ENCODE measurements around the gene NLRP9.

Gene NLRP9

DNA sequence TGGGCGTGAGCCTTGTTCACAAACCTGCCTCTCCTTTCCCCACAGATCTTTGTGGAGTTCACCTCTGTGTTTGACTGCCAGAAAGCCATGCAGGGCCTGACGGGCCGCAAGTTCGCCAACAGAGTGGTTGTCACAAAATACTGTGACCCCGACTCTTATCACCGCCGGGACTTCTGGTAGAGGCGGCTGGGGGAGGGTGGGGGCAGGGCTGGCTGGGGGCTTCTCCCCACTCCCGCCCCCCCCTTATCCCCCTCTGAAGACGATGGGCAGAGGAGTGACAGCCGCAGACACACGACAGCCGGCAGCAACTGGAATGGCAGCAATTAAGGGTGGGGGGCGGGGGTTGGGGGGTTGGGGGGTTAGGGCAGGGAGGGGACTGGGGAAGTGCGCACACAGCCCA is 64.3 kb downstream of the NLRP9 start:
- H3F3A ChIP-seq (ENCODE audit: control insufficient read depth, insufficient read depth), result peaks cover 46% of the 10 kb centered on the region
- no peak overlapping the region; the same call in 1 of the 2 replicates for H3K27ac ChIP-seq (ENCODE audit: low read depth, low read length)
- no peaks in the 10 kb centered on the region for H3K9me2 ChIP-seq (replicated peaks; ENCODE audit: control insufficient read depth, low read length)
- H3K4me1 ChIP-seq (ENCODE audit: control insufficient read depth, low read length), result peaks cover 60% of the 10 kb centered on the region
- peak overlapping the region; percentile 92 for H3K4me2 ChIP-seq (ENCODE audit: low read length)
- TF ChIP-seq EZH2phosphoT487 (IDR thresholded peaks at IDR 0.05; ENCODE audit: borderline replicate concordance, low read length), result no peak
- TF ChIP-seq, protein P1, sequence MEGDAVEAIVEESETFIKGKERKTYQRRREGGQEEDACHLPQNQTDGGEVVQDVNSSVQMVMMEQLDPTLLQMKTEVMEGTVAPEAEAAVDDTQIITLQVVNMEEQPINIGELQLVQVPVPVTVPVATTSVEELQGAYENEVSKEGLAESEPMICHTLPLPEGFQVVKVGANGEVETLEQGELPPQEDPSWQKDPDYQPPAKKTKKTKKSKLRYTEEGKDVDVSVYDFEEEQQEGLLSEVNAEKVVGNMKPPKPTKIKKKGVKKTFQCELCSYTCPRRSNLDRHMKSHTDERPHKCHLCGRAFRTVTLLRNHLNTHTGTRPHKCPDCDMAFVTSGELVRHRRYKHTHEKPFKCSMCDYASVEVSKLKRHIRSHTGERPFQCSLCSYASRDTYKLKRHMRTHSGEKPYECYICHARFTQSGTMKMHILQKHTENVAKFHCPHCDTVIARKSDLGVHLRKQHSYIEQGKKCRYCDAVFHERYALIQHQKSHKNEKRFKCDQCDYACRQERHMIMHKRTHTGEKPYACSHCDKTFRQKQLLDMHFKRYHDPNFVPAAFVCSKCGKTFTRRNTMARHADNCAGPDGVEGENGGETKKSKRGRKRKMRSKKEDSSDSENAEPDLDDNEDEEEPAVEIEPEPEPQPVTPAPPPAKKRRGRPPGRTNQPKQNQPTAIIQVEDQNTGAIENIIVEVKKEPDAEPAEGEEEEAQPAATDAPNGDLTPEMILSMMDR (IDR thresholded peaks at IDR 0.05; ENCODE audit: low read depth, low read length, poor library complexity, severe bottlenecking), result no peak
- no peaks in the 10 kb centered on the region for H3K9me3 ChIP-seq (ENCODE audit: control insufficient read depth, insufficient read depth, low read length)
- H4K20me1 ChIP-seq (ENCODE audit: control insufficient read depth, insufficient read depth, low read depth, low read length), result peaks cover 12% of the 10 kb centered on the region
- no peaks in the 10 kb centered on the region for H3K27me3 ChIP-seq (ENCODE audit: control insufficient read depth, low read length)
- peak overlapping the region; percentile 90; the same call in 1 of the 2 replicates for H3K4me3 ChIP-seq (ENCODE audit: low read length)
- peaks cover 84% of the 10 kb centered on the region for H3K36me3 ChIP-seq (ENCODE audit: control insufficient read depth, low read length)
- peaks cover 93% of the 10 kb centered on the region for H3K79me2 ChIP-seq (ENCODE audit: control insufficient read depth, low read length)

DNA sequence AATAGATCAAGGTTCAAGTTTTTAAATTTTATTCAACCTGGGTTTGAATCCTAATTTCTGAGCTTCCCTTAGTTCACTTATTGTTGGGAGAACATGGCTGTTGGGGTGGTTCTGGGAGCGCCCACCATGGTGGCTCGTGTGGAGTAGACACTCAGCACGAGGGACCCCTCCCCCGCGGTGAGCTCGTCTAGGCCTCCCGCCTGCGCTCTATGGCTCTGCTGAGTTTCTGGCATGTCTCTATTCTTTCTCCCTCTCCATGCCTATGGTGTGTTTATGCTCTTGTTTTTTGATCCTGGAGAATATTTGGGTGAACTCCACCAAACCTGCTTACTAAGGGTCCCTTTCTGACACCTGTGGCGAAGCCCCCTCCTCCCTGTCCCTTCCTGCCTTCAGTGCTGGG is 64.7 kb downstream of the NLRP9 start:
- Histone ChIP-seq H3K27me3 (ENCODE audit: control insufficient read depth, low read length) (no peaks in the 10 kb centered on the region), H3K4me3 (ENCODE audit: low read length) (no peak overlapping the region; the same call in 1 of the 2 replicates), H3K79me2 (ENCODE audit: control insufficient read depth, low read length) (peaks cover 93% of the 10 kb centered on the region), H3K9me3 (ENCODE audit: control insufficient read depth, insufficient read depth, low read length) (no peaks in the 10 kb centered on the region), H3K27ac (ENCODE audit: low read depth, low read length) (no peak overlapping the region; the same call in 1 of the 2 replicates), H3F3A (ENCODE audit: control insufficient read depth, insufficient read depth) (peaks cover 46% of the 10 kb centered on the region), H3K4me2 (ENCODE audit: low read length) (peak overlapping the region; percentile 34), H3K4me1 (ENCODE audit: control insufficient read depth, low read length) (peaks cover 56% of the 10 kb centered on the region), H3K9me2 (replicated peaks; ENCODE audit: control insufficient read depth, low read length) (no peaks in the 10 kb centered on the region), H3K36me3 (ENCODE audit: control insufficient read depth, low read length) (peaks cover 84% of the 10 kb centered on the region), H4K20me1 (ENCODE audit: control insufficient read depth, insufficient read depth, low read depth, low read length) (peaks cover 12% of the 10 kb centered on the region)
- TF ChIP-seq, protein P1 (IDR thresholded peaks at IDR 0.05; ENCODE audit: low read depth, low read length, poor library complexity, severe bottlenecking), result no peak
- no peak for TF ChIP-seq EZH2phosphoT487 (IDR thresholded peaks at IDR 0.05; ENCODE audit: borderline replicate concordance, low read length)

DNA sequence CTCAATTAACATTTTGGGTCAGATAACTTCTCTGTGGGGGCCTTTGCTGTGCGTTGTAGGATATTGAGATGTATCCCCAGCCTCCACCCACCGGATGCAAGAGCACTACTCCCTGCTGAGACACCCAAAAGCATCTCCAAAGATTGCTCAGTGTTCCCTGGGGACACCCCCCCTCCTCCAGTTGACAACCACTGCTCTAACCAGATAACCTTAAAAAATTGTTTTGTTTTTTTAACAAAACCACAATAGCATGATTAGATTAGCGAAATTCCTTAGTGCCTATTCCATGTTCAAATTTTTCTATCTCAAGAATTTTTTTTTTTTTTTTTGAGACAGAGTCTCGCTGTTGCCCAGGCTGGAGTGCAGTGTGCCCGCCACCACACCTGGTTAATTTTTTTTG is 65.8 kb downstream of the NLRP9 start:
- no peaks in the 10 kb centered on the region for H3K9me3 ChIP-seq (ENCODE audit: control insufficient read depth, insufficient read depth, low read length)
- no peaks in the 10 kb centered on the region for H3K27me3 ChIP-seq (ENCODE audit: control insufficient read depth, low read length)
- peaks cover 12% of the 10 kb centered on the region for H4K20me1 ChIP-seq (ENCODE audit: control insufficient read depth, insufficient read depth, low read depth, low read length)
- peaks cover 85% of the 10 kb centered on the region for H3K36me3 ChIP-seq (ENCODE audit: control insufficient read depth, low read length)
- H3K9me2 ChIP-seq (replicated peaks; ENCODE audit: control insufficient read depth, low read length), result no peaks in the 10 kb centered on the region
- H3K4me3 ChIP-seq (ENCODE audit: low read length), result no peak overlapping the region
- H3K79me2 ChIP-seq (ENCODE audit: control insufficient read depth, low read length), result peaks cover 93% of the 10 kb centered on the region
- H3F3A ChIP-seq (ENCODE audit: control insufficient read depth, insufficient read depth), result peaks cover 41% of the 10 kb centered on the region
- peak overlapping the region; percentile 6; the same call in 1 of the 2 replicates for H3K27ac ChIP-seq (ENCODE audit: low read depth, low read length)
- H3K4me1 ChIP-seq (ENCODE audit: control insufficient read depth, low read length), result peaks cover 47% of the 10 kb centered on the region
- H3K4me2 ChIP-seq (ENCODE audit: low read length), result no peak overlapping the region
- TF ChIP-seq, protein P1 (IDR thresholded peaks at IDR 0.05; ENCODE audit: low read depth, low read length, poor library complexity, severe bottlenecking), result no peak
- TF ChIP-seq EZH2phosphoT487 (IDR thresholded peaks at IDR 0.05; ENCODE audit: borderline replicate concordance, low read length), result no peak
